HEK293 (cell line): ENCODE data around the gene SOCS4.

Experiments used
- CTCF ChIA-PET: fragments of 350-600 bp; formaldehyde crosslinking; extraction: SDS; loops from one replicate; lab custom pipeline; 2021; ENCODE audit warnings: antibody characterized with exemption; lab: Yijun Ruan, JAX
- POLR2A ChIA-PET: fragments of 300-600 bp; formaldehyde crosslinking; extraction: SDS; loops from one replicate; lab custom pipeline; 2020; ENCODE audit warnings: antibody characterized with exemption, inconsistent platforms; lab: Yijun Ruan, JAX
- H3K27ac ChIP-seq: fragments of 200-500 bp; sonication (Bioruptor generic); 2 replicates; pipeline ENCODE4 v1.5.1; 2014; ENCODE audit warnings: low read depth, low read length, control low read depth, inconsistent platforms; ENCODE audit errors: extremely low read depth
- H3K36me3 ChIP-seq, 2 experiments: fragments of 200-500 bp in 1 of 2; sonication (Bioruptor generic) in 1 of 2; 1 replicate in 1 of 2; 2 replicates in 1 of 2; pipeline ENCODE4 v1.5.1; 2014 to 2017; ENCODE audit warnings: inconsistent platforms in 2 of 2, low read length in 2 of 2; ENCODE audit not compliant: control insufficient read depth in 2 of 2, insufficient read depth in 1 of 2
- H3K4me1 ChIP-seq: fragments of 200-500 bp; sonication (Bioruptor generic); 2 replicates; pipeline ENCODE4 v1.5.1; 2014; ENCODE audit warnings: mild to moderate bottlenecking, low read length, inconsistent platforms; ENCODE audit not compliant: control insufficient read depth, insufficient read depth
- H3K4me3 ChIP-seq: 2 replicates; pipeline ENCODE4 v1.5.1; 2011; ENCODE audit warnings: low read depth, mild to moderate bottlenecking, control low read depth, low read length, moderate library complexity
- H3K9me3 ChIP-seq: fragments of 200-500 bp; sonication (Bioruptor generic); 2 replicates; pipeline ENCODE4 v1.5.1; 2014; ENCODE audit warnings: low read depth, low read length, inconsistent platforms; ENCODE audit not compliant: control insufficient read depth, insufficient read depth
- ATF2 ChIP-seq: fragments of 450-650 bp; formaldehyde crosslinking; IDR thresholded peaks from 2 replicates; pipeline ENCODE4 v1.5.1; 2016; ENCODE audit warnings: missing biosample characterization, missing genetic modification characterization, low read depth
- EGR2 ChIP-seq: fragments of 450-650 bp; formaldehyde crosslinking; IDR thresholded peaks from 2 replicates; pipeline ENCODE4 v1.5.1; 2016; ENCODE audit warnings: low read depth, missing biosample characterization, missing genetic modification characterization
- MEIS1 ChIP-seq: sonication (generic); formaldehyde crosslinking; IDR thresholded peaks from 2 replicates; pipeline ENCODE4 v1.8.1; 2022; ENCODE audit warnings: missing genetic modification reagents, mild to moderate bottlenecking, borderline replicate concordance
- PBX3 ChIP-seq: sonication (generic); formaldehyde crosslinking; IDR thresholded peaks from 2 replicates; pipeline ENCODE4 v1.8.1; 2022; ENCODE audit warnings: mild to moderate bottlenecking, moderate library complexity, missing genetic modification reagents
- PRDM6 ChIP-seq: fragments of 450-650 bp; formaldehyde crosslinking; IDR thresholded peaks from 2 replicates; pipeline ENCODE4 v1.5.1; 2017; ENCODE audit warnings: missing biosample characterization, missing genetic modification characterization
- SETDB1 ChIP-seq: IDR thresholded peaks from one replicate; pipeline ENCODE4 v1.6.1; 2017; ENCODE audit warnings: mild to moderate bottlenecking, low read length, moderate library complexity, mixed read lengths; ENCODE audit not compliant: insufficient read length
- YY1 ChIP-seq: fragments of 450-650 bp; formaldehyde crosslinking; IDR thresholded peaks from 2 replicates; pipeline ENCODE4 v1.5.1; 2018; ENCODE audit warnings: missing biosample characterization, missing genetic modification characterization
- ZFHX2 ChIP-seq: fragments of 450-650 bp; formaldehyde crosslinking; conservative IDR thresholded peaks from 2 replicates; pipeline ENCODE4 v1.5.1; 2016; ENCODE audit warnings: missing biosample characterization, missing genetic modification characterization
- ZNF19 ChIP-seq: fragments of 450-650 bp; formaldehyde crosslinking; IDR thresholded peaks from 2 replicates; pipeline ENCODE4; 2016; ENCODE audit warnings: missing biosample characterization, missing genetic modification characterization, low read depth
- ZNF266 ChIP-seq: fragments of 450-650 bp; formaldehyde crosslinking; IDR thresholded peaks from 2 replicates; pipeline ENCODE4 v1.5.1; 2016; ENCODE audit warnings: missing biosample characterization, missing genetic modification characterization, low read depth
- ZNF394 ChIP-seq: fragments of 450-650 bp; formaldehyde crosslinking; IDR thresholded peaks from 2 replicates; pipeline ENCODE4 v1.5.1; 2016; ENCODE audit warnings: missing biosample characterization, missing genetic modification characterization, mild to moderate bottlenecking, moderate library complexity, borderline replicate concordance
- ZNF549 ChIP-seq: fragments of 450-650 bp; IDR thresholded peaks from 2 replicates; pipeline ENCODE4 v1.5.1; 2018; ENCODE audit warnings: missing biosample characterization, missing genetic modification characterization, mild to moderate bottlenecking, inconsistent platforms, moderate library complexity
- ZNF76 ChIP-seq: fragments of 450-650 bp; formaldehyde crosslinking; IDR thresholded peaks from 2 replicates; pipeline ENCODE4; 2016; ENCODE audit warnings: low read depth, missing biosample characterization, missing genetic modification characterization, borderline replicate concordance
- ZXDB ChIP-seq: fragments of 450-650 bp; formaldehyde crosslinking; IDR thresholded peaks from 2 replicates; pipeline ENCODE4 v1.5.1; 2016; ENCODE audit warnings: missing biosample characterization, missing genetic modification characterization

Gene SOCS4

GRCh38 chr14:55094292-55095157, 67.5 kb downstream of the SOCS4 start (continued):
- 0 out of 2 replicates have a peak, but pooled peaks have one; percentile 11 for TF ChIP-seq PRDM6 (tag by site-specific recombination)
- no peak for TF ChIP-seq ZNF19 (tag by site-specific recombination)
- TF ChIP-seq ZNF394, result no peak
- TF ChIP-seq ATF2 (tag by site-specific recombination), result peak; percentile 64; the same call in 1 of the 2 replicates

GRCh38 chr14:55097881-55098560, 71.0 kb downstream of the SOCS4 start:
- peak; percentile 25; the same call in 1 of the 2 replicates for TF ChIP-seq EGR2 (tag by site-specific recombination)
- TF ChIP-seq ZNF76 (tag by site-specific recombination), result no peak
- TF ChIP-seq ZFHX2 (tag by site-specific recombination), result peak; percentile 68
- TF ChIP-seq ZXDB, result no peak
- no peak overlapping the region for H3K27ac ChIP-seq
- H3K4me1 ChIP-seq, result peaks cover 11% of the 10 kb centered on the region; the same call in 1 of the 2 replicates
- H3K4me3 ChIP-seq, result no peak overlapping the region
- no peaks in the 10 kb centered on the region for H3K9me3 ChIP-seq
- ChIA-PET POLR2A (no interaction called here), CTCF (interaction anchor here (0.8 kb wide), 1 partner anchor 63 kb away, joined by 4 read pairs; no protein-coding TSS in a partner anchor)
- H3K36me3 ChIP-seq, result no peaks in the 10 kb centered on the region

GRCh38 chr14:55098561-55098898, 71.5 kb downstream of the SOCS4 start:
- Histone ChIP-seq H3K36me3 (no peaks in the 10 kb centered on the region), H3K4me1 (peaks cover 15% of the 10 kb centered on the region), H3K27ac (no peak overlapping the region), H3K4me3 (no peak overlapping the region), H3K9me3 (no peaks in the 10 kb centered on the region)
- TF ChIP-seq SETDB1 (no peak), PBX3 (CRISPR knock-in tag) (no peak), ZNF549 (tag by site-specific recombination) (no peak), YY1 (tag by site-specific recombination) (no peak), MEIS1 (CRISPR knock-in tag) (no peak), ZNF266 (tag by site-specific recombination) (no peak)
- ChIA-PET POLR2A (no interaction called here), CTCF (interaction anchor here (0.8 kb wide), 1 partner anchor 62 kb away, joined by 4 read pairs; no protein-coding TSS in a partner anchor)
